NT2/D1 (cell line): ENCODE measurements around the gene LMNB1.

Experiments used
- YY1 ChIP-seq: IDR thresholded peaks from 2 replicates; pipeline ENCODE4 v1.6.1; 2011; ENCODE audit not compliant: insufficient read length, insufficient read depth
- ZNF274 ChIP-seq: IDR thresholded peaks from 2 replicates; pipeline ENCODE4 v1.6.1; 2011; ENCODE audit warnings: mild to moderate bottlenecking, low read depth, low read length

- TF ChIP-seq ZNF274 (no peak), YY1 (no peak)
Observed at GRCh38 chr5:126877602-126878001, 100.7 kb downstream of the LMNB1 start.
